GM23338 (cell line): Measurements from ENCODE around the gene OR13C2. TPM values are rescaled to one million over a fixed set of nuclear protein-coding genes. Genes with fewer than 3 reads are reported as not detected.
"Not testable (repeated sequence)": the region's sequence is repeated elsewhere in the genome, so short reads cannot be mapped to it uniquely, and the experiment has no call there.

Experiments
- ATAC-seq: fragments of 200-7000 bp; cut with Tn5 transposase; 3 replicates; pipeline ENCODE4 v1.9.1; 2020
- DNase-seq: peaks from one replicate; pipeline ENCODE4 v3.0.0-alpha.2; 2015; ENCODE audit warnings: low spot score
- H2AFZ ChIP-seq: fragments of 200-600 bp; sonication (generic); 2 replicates; pipeline ENCODE4 v1.8.0; 2016; ENCODE audit warnings: antibody characterized with exemption, mild to moderate bottlenecking, moderate library complexity
- H3F3A ChIP-seq: fragments of 200-600 bp; sonication (generic); replicated peaks from 2 replicates; pipeline ENCODE4 v1.8.0; 2017; ENCODE audit warnings: antibody characterized with exemption, mixed run types, low read depth
- H3K27ac ChIP-seq: fragments of 200-600 bp; sonication (generic); 2 replicates; pipeline ENCODE4 v1.6.1; 2016; ENCODE audit warnings: low read depth
- H3K27me3 ChIP-seq: fragments of 200-600 bp; sonication (generic); 2 replicates; pipeline ENCODE4 v1.8.0; 2016; ENCODE audit warnings: mild to moderate bottlenecking, mixed run types, moderate library complexity; ENCODE audit not compliant: insufficient read depth
- H3K36me3 ChIP-seq: fragments of 200-600 bp; sonication (generic); 2 replicates; pipeline ENCODE4 v1.8.0; 2016; ENCODE audit warnings: mild to moderate bottlenecking; ENCODE audit not compliant: insufficient read depth
- H3K4me1 ChIP-seq: fragments of 200-600 bp; sonication (generic); 2 replicates; pipeline ENCODE4 v1.8.0; 2016; ENCODE audit warnings: mild to moderate bottlenecking, moderate library complexity; ENCODE audit not compliant: insufficient read depth
- H3K4me2 ChIP-seq: fragments of 200-600 bp; sonication (generic); 2 replicates; pipeline ENCODE4 v1.7.1; 2017; ENCODE audit warnings: mixed run types
- H3K4me3 ChIP-seq: fragments of 200-600 bp; sonication (generic); 2 replicates; pipeline ENCODE4 v1.6.1; 2016; ENCODE audit warnings: mixed run types
- H3K79me2 ChIP-seq: fragments of 200-600 bp; sonication (generic); replicated peaks from 2 replicates; pipeline ENCODE4 v1.8.0; 2017; ENCODE audit warnings: mild to moderate bottlenecking; ENCODE audit not compliant: insufficient read depth
- H3K9me2 ChIP-seq: fragments of 200-600 bp; sonication (generic); 2 replicates; pipeline ENCODE4 v1.8.0; 2017; ENCODE audit not compliant: insufficient read depth
- H4K20me1 ChIP-seq: fragments of 200-600 bp; sonication (generic); replicated peaks from 2 replicates; pipeline ENCODE4 v1.8.0; 2017; ENCODE audit warnings: mild to moderate bottlenecking; ENCODE audit not compliant: insufficient read depth
- H3K27ac Mint-ChIP-seq: 2 replicates; pipeline ENCODE4 v1.8.0; 2020; ENCODE audit warnings: inconsistent platforms, mild to moderate bottlenecking, moderate library complexity, mixed read lengths
- H3K27me3 Mint-ChIP-seq: 3 replicates; pipeline ENCODE4 v1.8.0; 2022; ENCODE audit warnings: low read depth, mild to moderate bottlenecking, moderate library complexity, mixed read lengths, inconsistent platforms; ENCODE audit not compliant: insufficient read depth, poor library complexity
- H3K36me3 Mint-ChIP-seq: 3 replicates; pipeline ENCODE4 v1.8.0; 2021; ENCODE audit warnings: low read depth, mild to moderate bottlenecking, inconsistent platforms, moderate library complexity, mixed read lengths
- H3K4me1 Mint-ChIP-seq: 3 replicates; pipeline ENCODE4 v1.8.0; 2020; ENCODE audit warnings: mild to moderate bottlenecking, inconsistent platforms, mixed read lengths
- H3K4me3 Mint-ChIP-seq: 3 replicates; pipeline ENCODE4 v1.8.0; 2021; ENCODE audit warnings: moderate library complexity, mild to moderate bottlenecking, inconsistent platforms, mixed read lengths
- H3K9me3 Mint-ChIP-seq: 3 replicates; pipeline ENCODE4 v1.8.0; 2020; ENCODE audit warnings: moderate library complexity, mild to moderate bottlenecking, inconsistent platforms, mixed read lengths
- CREB1 ChIP-seq: fragments of 250-450 bp; sonication (Bioruptor Pico); IDR thresholded peaks from 2 replicates; pipeline ENCODE4 v1.5.0; 2020; ENCODE audit warnings: low read depth, mild to moderate bottlenecking, moderate library complexity
- CTCF ChIP-seq, 2 experiments: fragments of 200-600 bp in 1 of 2; sonication (generic) in 1 of 2; conservative IDR thresholded peaks; 2 replicates each; pipeline versions ENCODE4 v1.5.1 to v1.6.1; 2016 to 2017; ENCODE audit warnings: antibody characterized with exemption in 2 of 2, low read depth in 2 of 2, mild to moderate bottlenecking in 2 of 2, moderate library complexity in 1 of 2
- ETS1 ChIP-seq: IDR thresholded peaks from 2 replicates; pipeline ENCODE4 v1.6.1; 2016; ENCODE audit warnings: antibody characterized with exemption
- EZH2phosphoT487 ChIP-seq: fragments of 200-600 bp; sonication (generic); IDR thresholded peaks from one replicate; pipeline ENCODE4 v1.8.1; 2018; ENCODE audit warnings: antibody characterized with exemption; ENCODE audit not compliant: unreplicated experiment
- NANOG ChIP-seq: IDR thresholded peaks from 2 replicates; pipeline ENCODE4 v1.6.1; 2016; ENCODE audit warnings: antibody characterized with exemption, borderline replicate concordance
- POLR2AphosphoS5 ChIP-seq: IDR thresholded peaks from 2 replicates; pipeline ENCODE4 v1.6.1; 2016; ENCODE audit warnings: antibody characterized with exemption, low read depth
- REST ChIP-seq: IDR thresholded peaks from one replicate; pipeline ENCODE4 v1.6.1; 2018; ENCODE audit warnings: antibody characterized with exemption; ENCODE audit not compliant: unreplicated experiment
- STAT1 ChIP-seq: IDR thresholded peaks from one replicate; pipeline ENCODE4 v1.6.1; 2016; ENCODE audit warnings: antibody characterized with exemption; ENCODE audit not compliant: unreplicated experiment
- ZNF331 ChIP-seq: fragments of 250-450 bp; sonication (Bioruptor Pico); IDR thresholded peaks from 2 replicates; pipeline ENCODE4 v1.5.0; 2020; ENCODE audit warnings: low read depth, mild to moderate bottlenecking, moderate library complexity
- ZNF462 ChIP-seq: fragments of 250-450 bp; sonication (Bioruptor Pico); IDR thresholded peaks from 2 replicates; pipeline ENCODE4 v1.5.0; 2020; ENCODE audit warnings: mild to moderate bottlenecking, moderate library complexity
- long read RNA-seq: library from polyadenylated mRNA; unstranded; transcript quantifications from one replicate; pipeline ENCODE4 v2.0.0, GENCODE V29; 2020; ENCODE audit not compliant: unreplicated experiment
- polyA plus RNA-seq: library from polyadenylated mRNA; unstranded; fragments of >200 nt; fragmentation: Nextera tagmentation; extraction: Ambion mirVana; gene quantifications from 2 replicates; pipeline ENCODE4 v1.2.1, GENCODE V29; 2016
- total RNA-seq: library from RNA; depleted of rRNA; stranded (reverse); fragments of >200 nt; shearing (Covaris generic); gene quantifications from 2 replicates; pipeline ENCODE4 v1.2.3, GENCODE V29; 2014; rRNA removed

The OR13C2 gene
- total RNA-seq (not detected in 2 replicates), polyA plus RNA-seq (not detected in 2 replicates)
- long read RNA-seq = 0 reads

GRCh38 chr9:104605527-104605926 lies at the start of gene OR13C2:
TSS of gene OR13C2 (minus strand) at chr9:104605627. CDS start at chr9:104605627, 0 bp downstream.
- not testable (repeated sequence) for H3F3A ChIP-seq, H2AFZ ChIP-seq, H3K4me1 ChIP-seq, H3K4me2 ChIP-seq, H3K9me2 ChIP-seq, ATAC-seq, H3K36me3 ChIP-seq, DNase-seq, H3K36me3 Mint-ChIP-seq, H3K27me3 ChIP-seq, H3K27ac Mint-ChIP-seq, H3K27me3 Mint-ChIP-seq, H3K79me2 ChIP-seq, H3K4me3 ChIP-seq, H3K4me3 Mint-ChIP-seq, H4K20me1 ChIP-seq, H3K4me1 Mint-ChIP-seq, H3K9me3 Mint-ChIP-seq, H3K27ac ChIP-seq

GRCh38 chr9:104635456-104635855 lies 30.0 kb upstream of the OR13C2 start:
- peaks cover 52% of the 10 kb centered on the region for H3K9me3 Mint-ChIP-seq
- Histone ChIP-seq H2AFZ (no peak overlapping the region), H3K27me3 (no peaks in the 10 kb centered on the region), H3K79me2 (no peaks in the 10 kb centered on the region), H3K4me1 (no peaks in the 10 kb centered on the region), H3F3A (no peaks in the 10 kb centered on the region), H4K20me1 (no peaks in the 10 kb centered on the region; the same call in 1 of the 2 replicates), H3K4me2 (no peak overlapping the region), H3K9me2 (no peaks in the 10 kb centered on the region), H3K36me3 (no peaks in the 10 kb centered on the region; the same call in 1 of the 2 replicates), H3K4me3 (no peak overlapping the region), H3K27ac (no peak overlapping the region)
- peaks cover 2% of the 10 kb centered on the region for H3K36me3 Mint-ChIP-seq
- ATAC-seq (no peak), DNase-seq (no peak)
- H3K4me1 Mint-ChIP-seq = no peaks in the 10 kb centered on the region
- H3K27me3 Mint-ChIP-seq = peaks cover 4% of the 10 kb centered on the region
- H3K4me3 Mint-ChIP-seq = no peak overlapping the region
- H3K27ac Mint-ChIP-seq = no peak overlapping the region
- no peak for TF ChIP-seq EZH2phosphoT487
- no peak for TF ChIP-seq ZNF331 (CRISPR knock-in tag)
- TF ChIP-seq ZNF462 (CRISPR knock-in tag) = no peak
- TF ChIP-seq POLR2AphosphoS5 = no peak
- no peak for TF ChIP-seq CTCF (conservative IDR thresholded peaks at IDR 0.05; ENCODE audit: low read depth in 2 of 2)
- TF ChIP-seq NANOG = no peak
- TF ChIP-seq REST = no peak
- no peak for TF ChIP-seq ETS1
- TF ChIP-seq STAT1 = no peak
- no peak for TF ChIP-seq CREB1 (CRISPR knock-in tag)
